GM10847 (cell line): ENCODE data around the gene ADAMTS7.

Source experiments
- POLR2A ChIP-seq: IDR thresholded peaks from 2 replicates; pipeline ENCODE4 v1.6.1; 2011; ENCODE audit not compliant: insufficient read length; ENCODE audit errors: extremely low read depth

ADAMTS7 gene

GRCh38 chr15:78717956-78718656 is 93.2 kb downstream of the ADAMTS7 start:
- no peak for TF ChIP-seq POLR2A

GRCh38 chr15:78716651-78717050 is 94.6 kb downstream of the ADAMTS7 start:
- no peak for TF ChIP-seq POLR2A

DNA sequence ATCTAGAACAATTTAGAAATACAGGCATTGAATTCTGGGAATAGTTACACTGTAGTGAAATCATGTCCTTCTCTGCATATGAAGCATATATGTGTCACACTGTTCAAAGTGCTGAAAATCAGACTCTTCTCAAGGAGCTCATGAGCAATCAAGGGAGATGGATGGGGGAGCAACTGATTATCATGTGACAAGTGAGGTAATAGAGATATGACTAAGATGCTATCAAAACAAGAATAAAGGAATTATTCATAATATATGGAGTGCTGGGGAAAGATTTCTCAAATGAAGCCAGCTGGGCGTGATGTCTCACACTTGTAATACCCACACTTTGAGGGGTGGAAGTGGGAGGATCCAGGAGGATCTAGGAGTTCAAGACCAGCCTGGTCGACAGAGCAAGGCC is 95.3 kb downstream of the ADAMTS7 start:
- no peak for TF ChIP-seq POLR2A

DNA sequence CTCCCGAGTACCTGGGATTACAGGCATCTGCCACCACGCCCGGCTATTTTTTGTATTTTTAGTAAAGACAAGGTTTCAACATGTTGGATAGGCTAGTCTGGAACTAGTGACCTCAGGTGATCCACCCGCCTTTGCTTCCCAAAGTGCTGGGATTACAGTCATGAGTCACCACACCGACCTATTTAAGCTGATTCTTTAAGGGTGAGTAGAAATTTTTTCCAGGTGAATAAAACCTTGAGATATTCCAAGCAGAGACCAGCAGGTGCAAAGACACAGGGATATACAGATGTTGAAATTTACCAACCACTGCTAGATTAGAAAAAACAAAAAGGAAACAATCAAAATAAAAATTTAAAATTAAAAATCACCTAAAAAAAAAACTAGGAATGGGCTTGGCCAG is 95.8 kb downstream of the ADAMTS7 start:
- TF ChIP-seq POLR2A, result no peak

GRCh38 chr15:78714890-78715289 is 96.4 kb downstream of the ADAMTS7 start:
- TF ChIP-seq POLR2A, result no peak

DNA sequence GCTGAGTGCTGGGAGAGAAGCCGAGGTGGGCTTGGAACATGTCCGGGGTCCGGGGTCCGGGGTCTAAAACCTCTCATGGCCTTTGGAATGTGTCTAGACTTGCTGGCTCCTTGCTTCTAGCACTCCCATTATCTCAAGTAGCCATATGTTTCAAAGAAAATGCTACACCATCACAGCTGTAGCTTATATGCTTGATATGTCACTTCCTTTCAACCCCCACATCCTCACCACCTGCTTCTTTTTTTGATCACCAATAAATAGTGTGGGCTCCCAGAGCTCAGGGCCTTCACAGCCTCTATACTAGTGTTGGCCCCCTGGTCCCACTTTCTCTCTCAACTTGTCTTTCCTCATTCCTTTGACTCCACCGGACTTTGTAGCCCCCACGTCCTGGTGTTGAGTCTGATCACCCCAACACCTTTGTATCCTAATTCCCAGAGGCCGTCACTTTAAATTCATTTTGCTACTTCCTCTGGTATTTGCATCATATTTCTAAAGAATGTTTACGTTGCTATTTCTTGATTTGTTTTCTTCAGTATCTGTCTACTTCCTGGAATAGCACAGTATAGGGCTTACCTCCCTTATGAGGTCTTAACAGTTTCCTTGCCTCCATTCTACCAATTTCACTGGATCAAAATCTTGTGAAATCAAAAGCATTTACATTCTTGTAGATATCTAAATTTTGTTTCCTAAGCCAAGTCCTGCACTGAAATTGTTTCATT is 98.3 kb downstream of the ADAMTS7 start:
- TF ChIP-seq POLR2A, result no peak

DNA sequence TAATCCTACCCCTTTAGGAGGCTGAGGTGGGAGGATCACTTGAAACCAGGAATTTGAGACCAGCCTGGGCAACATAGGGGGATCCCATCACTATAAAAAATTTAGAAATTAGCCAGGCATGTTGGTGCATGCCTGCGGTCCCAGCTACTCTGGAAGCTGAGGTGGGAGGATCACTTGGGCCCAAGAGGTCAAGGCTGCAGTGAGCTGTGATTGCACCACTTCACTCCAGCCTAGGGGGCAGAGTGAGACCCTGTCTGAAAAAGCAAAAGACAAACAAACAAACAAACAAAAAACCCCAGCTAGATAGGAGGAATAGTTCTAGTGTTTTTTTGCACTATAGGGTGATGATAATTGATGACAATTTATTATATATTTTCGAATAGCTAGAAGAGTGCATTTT is 99.6 kb downstream of the ADAMTS7 start:
- TF ChIP-seq POLR2A, result no peak

DNA sequence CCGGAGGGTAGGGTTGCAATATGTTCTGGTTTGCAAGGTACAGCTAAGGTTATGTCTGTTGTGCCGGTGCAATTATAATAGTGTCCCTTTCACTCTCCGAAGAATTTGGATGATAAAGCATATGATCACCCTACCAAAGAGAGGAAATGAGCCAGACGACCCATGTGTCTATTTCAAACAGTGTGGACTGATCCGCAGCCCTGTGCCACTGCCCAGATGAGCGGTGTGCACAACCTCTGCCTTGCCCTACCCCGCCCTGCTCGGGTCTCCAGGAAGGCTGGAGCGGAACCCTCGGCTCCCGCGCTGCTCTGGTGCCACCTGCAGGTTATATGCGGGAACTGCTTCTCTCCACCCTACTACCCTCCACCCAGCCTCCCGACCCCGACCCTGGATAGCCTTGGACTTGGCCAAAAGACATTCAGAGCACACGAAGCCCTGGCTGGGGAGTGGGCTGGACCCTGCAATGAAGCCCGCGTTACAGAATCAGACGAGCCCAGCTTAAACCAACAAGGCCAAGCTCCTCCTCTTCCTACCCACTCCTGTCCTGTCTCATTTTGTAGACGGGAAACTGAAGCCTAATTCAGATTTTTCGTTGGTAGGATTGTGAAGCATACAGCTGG is 101.9 kb downstream of the ADAMTS7 start:
- TF ChIP-seq POLR2A, result no peak
